Kidney (tissue), 14 donors: ENCODE results near the gene AUTS2. TPM values are rescaled to one million over a fixed set of nuclear protein-coding genes. Genes with fewer than 3 reads are reported as not detected.

ENCODE experiments used
- DNase-seq, 5 donors: peaks; one replicate each; pipeline ENCODE4 v3.0.0-alpha.2; 2013 to 2020
- FAIRE-seq: peaks from 2 replicates; lab custom pipeline; 2012; peaks lifted over from hg19 to GRCh38; lab: Jason Lieb, UNC
- H3K27ac ChIP-seq, 2 donors: one replicate each; pipeline ENCODE4 v1.7.0; 2013; ENCODE audit warnings: low read depth in 2 of 2, low read length in 2 of 2, inconsistent platforms in 1 of 2
- H3K27me3 ChIP-seq: one replicate; pipeline ENCODE4 v1.7.1; 2013; ENCODE audit warnings: low read length, inconsistent platforms; ENCODE audit not compliant: control insufficient read depth, insufficient read depth
- H3K36me3 ChIP-seq, 3 donors: one replicate each; pipeline versions ENCODE4 v1.7.0 to v1.7.1; 2013; ENCODE audit warnings: low read length in 3 of 3, control low read depth in 1 of 3, inconsistent platforms in 1 of 3; ENCODE audit not compliant: insufficient read depth in 3 of 3, control insufficient read depth in 2 of 3
- H3K4me1 ChIP-seq, 3 donors: one replicate each; pipeline versions ENCODE4 v1.7.0 to v1.7.1; 2013; ENCODE audit warnings: low read length in 3 of 3, inconsistent platforms in 1 of 3, low read depth in 1 of 3; ENCODE audit not compliant: control insufficient read depth in 2 of 3, insufficient read depth in 2 of 3
- H3K4me3 ChIP-seq, 3 donors: one replicate each; pipeline versions ENCODE4 v1.7.0 to v1.8.1; 2013; ENCODE audit warnings: low read length in 3 of 3, control low read depth in 1 of 3, inconsistent platforms in 1 of 3
- H3K9ac ChIP-seq, 3 donors: one replicate each; pipeline versions ENCODE4 v1.7.0 to v1.7.1; 2013; ENCODE audit warnings: low read length in 3 of 3, control low read depth in 1 of 3, inconsistent platforms in 1 of 3
- H3K9me3 ChIP-seq, 3 donors: one replicate each; pipeline versions ENCODE4 v1.7.0 to v1.7.1; 2013; ENCODE audit warnings: low read length in 3 of 3, control low read depth in 1 of 3, inconsistent platforms in 1 of 3; ENCODE audit not compliant: control insufficient read depth in 2 of 3, insufficient read depth in 1 of 3
- CTCF ChIP-seq: IDR thresholded peaks from 3 replicates; pipeline ENCODE4 v1.5.1; 2012; ENCODE audit warnings: mild to moderate bottlenecking, moderate library complexity, borderline replicate concordance; ENCODE audit not compliant: insufficient read depth; ENCODE audit errors: extremely low read depth
- intact Hi-C: fragments of 100-400 bp; cut with DNase I; formaldehyde crosslinking; loops from one replicate; pipeline ENCODE4 v1.11.1; 2022
- polyA plus RNA-seq: library from polyadenylated mRNA; stranded (reverse); fragments of 350-450 nt; fragmentation: Illumina TruSeq; extraction: RNeasy Lipid Tissue Mini Kit (QIAGEN cat#74804); gene quantifications from one replicate; pipeline ENCODE4 v1.2.3, GENCODE V29; 2014; ENCODE audit warnings: low read depth, low replicate concordance; ENCODE audit not compliant: insufficient read depth
- total RNA-seq: library from RNA; stranded (reverse); fragmentation: NEBNext Ultra II Directional; extraction: Animal tissue kit (Norgen Biotek cat#: 25700); gene quantifications from one replicate; pipeline ENCODE4 v1.2.1, GENCODE V29; 2021
- donor health status: control.
- donor health status: control.
- donor health status: control.
- donor health status: control.
- donor health status: control.
- donor health status: DM: yes; HTN: yes; CAD: no.
- donor health status: Normal renal cell carcinoma (clear cell type).

AUTS2 gene
- total and polyA plus RNA-seq, 2 donors from 2014 or later = 5.2 to 33.8 TPM

DNA sequence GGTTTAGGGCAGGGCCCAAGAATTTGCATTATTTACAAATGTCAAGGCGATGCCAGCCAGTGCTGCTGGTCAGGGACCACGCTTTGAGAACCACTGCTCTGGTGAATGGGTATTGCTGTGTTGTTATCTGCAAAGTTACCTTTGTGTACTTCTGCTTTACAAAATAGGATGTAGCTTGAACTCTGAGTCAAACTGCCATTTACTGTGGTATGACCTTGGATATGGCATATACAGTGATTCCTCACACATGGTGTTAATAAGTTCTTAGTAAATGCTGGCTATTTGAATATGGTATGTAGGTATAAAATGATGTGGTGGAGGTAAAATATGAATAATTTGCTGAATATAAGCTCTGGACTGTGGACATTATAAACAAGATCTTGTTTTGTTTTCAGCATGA is 148.9 kb downstream of the AUTS2 start:
- intact Hi-C loops = no loop called here

DNA sequence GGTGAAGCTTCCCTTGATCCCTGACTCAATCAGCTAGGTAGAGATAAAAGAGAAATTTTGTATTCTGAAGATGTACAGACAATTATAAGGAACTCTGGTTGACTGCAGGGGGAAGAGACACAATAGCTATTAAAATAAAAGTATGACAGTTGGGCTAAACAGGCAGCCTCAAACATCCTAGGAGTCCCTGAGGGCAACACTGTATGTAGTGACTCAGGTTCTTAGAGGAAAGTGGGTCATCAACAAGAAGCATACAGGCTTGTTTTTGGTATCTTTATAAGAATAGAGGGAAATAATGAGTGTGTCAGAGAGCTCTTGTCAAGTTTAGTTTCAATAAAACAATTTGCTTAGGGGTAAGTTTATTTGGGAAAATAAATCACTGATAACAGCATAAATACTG is 150.3 kb downstream of the AUTS2 start:
- H3K4me3 ChIP-seq = no peak overlapping the region
- H3K4me1 ChIP-seq = no peaks in the 10 kb centered on the region
- DNase-seq = no peak
- no peak for TF ChIP-seq CTCF
- intact Hi-C loops = no loop called here
- H3K27me3 ChIP-seq = no peaks in the 10 kb centered on the region
- H3K36me3 ChIP-seq = no peaks in the 10 kb centered on the region
- no peak overlapping the region for H3K9ac ChIP-seq
- FAIRE-seq = no peak
- no peaks in the 10 kb centered on the region for H3K9me3 ChIP-seq
- no peak overlapping the region for H3K27ac ChIP-seq

More for the DNA sequence above, 148.9 kb downstream of the AUTS2 start:
- no peak overlapping the region for H3K9ac ChIP-seq
- no peaks in the 10 kb centered on the region for H3K36me3 ChIP-seq
- FAIRE-seq (no peak), DNase-seq (no peak)
- no peaks in the 10 kb centered on the region for H3K9me3 ChIP-seq
- no peak overlapping the region for H3K27ac ChIP-seq
- no peak for TF ChIP-seq CTCF
- H3K4me1 ChIP-seq = no peaks in the 10 kb centered on the region
- H3K27me3 ChIP-seq = no peaks in the 10 kb centered on the region
- H3K4me3 ChIP-seq = no peak overlapping the region

DNA sequence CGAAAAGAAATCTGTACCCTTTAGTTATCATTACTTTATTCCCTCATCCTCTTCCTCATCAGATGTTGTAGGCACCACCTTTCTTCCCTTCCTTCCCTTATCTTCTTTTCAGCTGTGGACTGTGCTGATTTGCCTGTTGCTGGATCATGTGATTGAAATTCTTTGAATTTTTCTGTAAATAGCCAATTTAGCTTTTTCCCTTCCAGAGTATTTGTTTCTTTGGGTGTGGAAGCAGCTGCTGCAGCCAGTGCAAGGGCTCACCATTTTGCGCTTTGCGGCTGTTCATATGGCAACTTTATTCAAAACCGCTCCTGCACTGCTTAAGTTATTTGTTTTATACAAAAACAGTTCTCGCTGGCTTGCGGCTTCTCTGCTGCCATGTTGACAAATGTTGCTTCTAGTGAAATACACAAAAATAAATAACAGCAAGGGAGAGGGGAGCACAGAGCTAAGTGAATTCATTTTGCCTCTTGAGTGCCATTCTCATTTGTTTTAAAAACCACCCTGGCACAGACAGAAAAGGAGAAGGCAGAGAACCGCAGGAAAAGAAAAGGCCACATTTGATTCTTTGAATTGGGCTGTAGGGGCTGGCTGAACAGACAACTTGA is 151.2 kb downstream of the AUTS2 start:
- Histone ChIP-seq H3K4me1 (no peaks in the 10 kb centered on the region), H3K9me3 (no peaks in the 10 kb centered on the region), H3K9ac (no peak overlapping the region), H3K4me3 (no peak overlapping the region), H3K27ac (no peak overlapping the region), H3K36me3 (no peaks in the 10 kb centered on the region), H3K27me3 (no peaks in the 10 kb centered on the region)
- intact Hi-C loops = no loop called here
- FAIRE-seq (no peak), DNase-seq (no peak)
- TF ChIP-seq CTCF = no peak

DNA sequence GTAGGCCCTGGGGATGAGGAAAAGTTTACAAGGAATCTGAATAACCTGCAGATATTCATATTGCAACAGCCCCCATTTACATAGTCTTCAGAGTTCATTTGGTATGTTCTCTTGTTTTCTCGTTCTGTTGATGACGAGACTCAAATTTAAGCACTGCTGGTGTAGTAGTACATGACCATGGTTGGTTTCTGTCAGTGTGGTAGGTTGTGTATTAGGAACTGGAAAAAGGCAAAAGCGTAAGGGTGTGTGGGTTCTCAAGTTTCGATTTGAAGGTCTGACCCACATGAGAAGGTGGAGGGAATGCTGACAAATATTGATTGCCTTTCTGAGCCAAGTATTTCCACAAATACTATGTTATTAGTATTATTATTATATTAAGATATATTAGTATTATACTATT is 151.7 kb downstream of the AUTS2 start:
- no peak overlapping the region for H3K4me3 ChIP-seq
- no peak overlapping the region for H3K27ac ChIP-seq
- no peak for TF ChIP-seq CTCF
- no peak overlapping the region for H3K9ac ChIP-seq
- FAIRE-seq (no peak), DNase-seq (no peak)
- H3K36me3 ChIP-seq = no peaks in the 10 kb centered on the region
- intact Hi-C loops = no loop called here
- H3K4me1 ChIP-seq = no peaks in the 10 kb centered on the region
- no peaks in the 10 kb centered on the region for H3K9me3 ChIP-seq
- H3K27me3 ChIP-seq = no peaks in the 10 kb centered on the region
